SH-SY5Y (cell line): ENCODE data around the gene ID3.

Experiments
- GATA2 ChIP-seq: IDR thresholded peaks from 2 replicates; pipeline ENCODE4 v1.6.1; 2011; ENCODE audit warnings: mild to moderate bottlenecking, low read depth, low read length
- GATA3 ChIP-seq: IDR thresholded peaks from 2 replicates; pipeline ENCODE4 v1.6.1; 2011; ENCODE audit warnings: low read depth, mild to moderate bottlenecking, low read length, moderate library complexity

The ID3 gene

DNA sequence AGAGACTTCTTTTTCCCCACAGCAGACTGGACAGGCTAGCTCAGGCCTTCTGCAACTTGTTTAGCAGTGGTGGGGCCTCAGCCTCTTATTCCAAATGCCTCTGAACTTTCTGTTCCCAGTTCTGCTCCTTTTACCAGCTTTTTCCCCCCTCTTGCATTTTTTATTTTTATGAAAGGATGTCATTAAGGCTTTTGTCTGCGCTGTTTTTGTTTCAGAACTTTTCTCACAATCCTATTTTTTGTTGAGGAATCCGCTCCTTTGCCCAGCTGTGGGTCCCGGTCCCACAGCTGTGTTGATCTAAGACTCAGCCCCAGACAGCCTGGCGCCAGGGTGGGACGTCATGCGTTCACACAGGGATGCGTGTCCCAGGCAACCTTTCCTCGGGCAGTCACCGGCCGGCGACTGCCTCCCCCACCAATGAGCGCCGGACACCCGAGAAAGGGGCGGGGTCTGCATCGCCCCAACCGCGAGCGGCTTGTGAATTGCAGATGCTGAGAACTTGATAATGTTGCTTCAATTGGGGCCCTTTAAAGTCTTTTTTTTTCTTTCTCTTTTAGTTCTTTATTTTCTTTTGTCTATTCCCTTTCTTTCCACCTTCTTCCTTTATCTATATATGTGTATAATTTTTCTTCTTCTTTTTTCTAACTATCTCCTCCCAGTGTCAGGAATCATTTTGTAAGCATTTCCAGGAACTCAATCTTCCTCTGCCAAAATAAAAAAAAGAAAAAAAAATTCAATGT, 3.0 kb upstream of the ID3 start:
- TF ChIP-seq GATA2 = peak; percentile 79
- no peak for TF ChIP-seq GATA3

DNA sequence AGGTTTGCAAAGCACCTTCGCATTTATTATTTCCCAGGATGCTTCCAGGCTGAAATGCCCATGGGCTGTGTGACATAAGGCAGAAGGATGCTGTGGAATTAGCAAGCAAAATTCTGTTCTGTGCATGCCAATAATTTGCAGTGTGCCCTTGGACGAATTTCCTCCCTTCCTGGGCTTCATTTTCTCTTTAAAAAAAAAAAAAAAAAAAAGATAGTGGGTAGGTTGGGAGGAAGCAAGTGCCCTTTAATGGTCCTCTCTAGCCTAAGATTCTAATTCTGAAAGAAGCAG, 2.5 kb upstream of the ID3 start:
- TF ChIP-seq GATA3 (no peak), GATA2 (no peak)

DNA sequence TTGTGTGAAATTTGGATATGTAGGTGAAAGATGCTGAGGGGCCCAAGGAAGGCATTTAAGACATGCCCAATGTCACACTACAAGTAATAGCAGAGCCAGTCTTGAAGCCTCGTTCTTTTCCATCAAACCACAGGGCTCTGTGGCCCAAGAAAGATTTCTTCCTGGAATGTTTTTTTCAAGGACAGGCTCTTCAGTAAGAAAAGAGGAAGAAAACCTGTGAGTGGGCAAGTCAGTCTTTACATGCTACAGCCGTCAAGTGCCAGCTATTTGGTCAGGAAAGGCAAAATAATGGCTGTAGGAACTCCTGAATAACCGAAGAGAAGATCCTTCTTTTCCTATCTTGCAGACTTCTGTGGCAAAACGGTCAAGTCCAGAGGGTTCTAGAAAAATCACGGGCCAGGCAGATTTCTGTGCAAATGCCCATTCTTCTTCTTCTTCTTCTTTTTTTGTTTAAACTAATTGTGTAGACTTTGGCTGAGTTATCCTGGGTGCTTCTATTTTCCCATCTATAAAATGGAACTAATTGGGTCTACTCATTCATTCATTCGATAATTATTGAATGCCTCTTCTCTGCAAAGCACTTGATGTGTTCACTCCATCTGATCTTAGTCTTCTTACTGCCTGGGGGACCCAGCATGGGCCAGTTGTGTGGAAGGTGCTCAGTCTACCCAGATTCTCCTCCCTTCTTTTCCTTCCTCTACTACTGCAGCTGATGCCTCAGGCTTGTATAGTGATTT, 1.9 kb upstream of the ID3 start:
- TF ChIP-seq GATA2 (no peak), GATA3 (no peak)

GRCh38 chr1:23559985-23560741, 862 bp upstream of the ID3 start:
- TF ChIP-seq GATA2 (no peak), GATA3 (no peak)

GRCh38 chr1:23558872-23559135, 497 bp downstream of the ID3 start:
- TF ChIP-seq GATA2 (no peak), GATA3 (no peak)

DNA sequence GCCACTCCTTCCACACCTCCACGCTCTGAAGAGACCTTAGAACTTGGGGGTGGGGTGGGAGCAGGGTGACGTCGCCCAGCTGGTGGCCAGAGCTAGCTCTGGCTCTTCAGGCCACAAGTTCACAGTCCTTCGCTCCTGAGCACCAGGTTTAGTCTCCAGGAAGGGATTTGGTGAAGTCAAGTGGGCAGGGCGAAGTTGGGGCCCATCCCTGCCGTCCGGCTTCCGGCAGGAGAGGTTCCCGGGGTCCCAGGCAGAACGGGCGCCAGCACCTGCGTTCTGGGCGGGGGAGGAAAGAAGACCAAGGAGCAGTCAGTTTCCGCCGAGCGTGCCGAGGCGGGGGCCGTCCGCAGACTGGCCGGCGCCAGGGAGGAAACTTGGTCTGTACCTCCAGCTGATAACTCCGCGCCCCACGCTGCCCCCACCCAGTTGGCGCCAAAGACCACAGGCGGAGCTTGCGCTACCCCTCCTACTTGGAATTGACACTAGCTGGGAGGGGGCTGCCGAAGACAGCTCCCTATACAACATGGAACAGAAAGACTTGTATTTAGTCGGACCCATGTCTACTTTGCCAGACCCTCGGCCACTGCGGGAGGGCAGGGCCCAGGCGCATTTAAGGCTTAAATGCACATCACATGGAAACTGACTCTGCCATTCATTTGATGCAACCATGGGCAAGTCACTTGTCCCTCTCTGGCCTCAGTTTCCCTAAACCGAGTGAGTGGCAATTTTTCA, 995 bp downstream of the ID3 start:
- TF ChIP-seq GATA2 = no peak

DNA sequence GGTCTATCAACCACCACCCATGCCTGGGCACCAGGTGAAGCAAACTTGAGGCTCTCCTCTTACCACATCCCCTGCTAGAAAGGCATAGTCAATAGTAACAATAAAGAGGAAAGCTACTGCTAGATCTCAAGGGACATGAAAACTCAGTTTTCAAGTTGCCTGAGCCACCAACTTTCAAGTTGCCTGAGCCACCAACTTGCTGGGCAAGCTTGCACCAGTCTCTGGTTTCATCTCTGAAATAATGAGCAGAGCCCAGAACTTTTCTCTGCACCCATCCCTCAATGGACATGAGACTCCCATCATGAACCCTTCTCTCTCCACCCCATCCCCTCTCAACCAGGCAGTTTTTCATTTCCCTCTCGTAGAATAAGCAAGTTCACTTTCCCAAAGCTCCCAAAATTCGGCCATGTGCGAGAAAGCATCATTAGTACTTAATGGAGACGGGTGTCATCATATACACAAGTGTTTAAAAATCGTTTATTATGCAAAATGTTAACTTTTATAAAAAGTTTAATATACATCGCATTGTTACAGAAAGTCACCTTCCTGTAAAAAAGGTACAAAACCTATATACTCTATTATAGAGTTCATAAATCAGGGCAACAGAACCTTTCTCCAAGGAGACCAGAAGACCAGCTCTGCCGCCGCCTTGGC, 1.7 kb downstream of the ID3 start:
- TF ChIP-seq GATA2 (no peak), GATA3 (no peak)

DNA sequence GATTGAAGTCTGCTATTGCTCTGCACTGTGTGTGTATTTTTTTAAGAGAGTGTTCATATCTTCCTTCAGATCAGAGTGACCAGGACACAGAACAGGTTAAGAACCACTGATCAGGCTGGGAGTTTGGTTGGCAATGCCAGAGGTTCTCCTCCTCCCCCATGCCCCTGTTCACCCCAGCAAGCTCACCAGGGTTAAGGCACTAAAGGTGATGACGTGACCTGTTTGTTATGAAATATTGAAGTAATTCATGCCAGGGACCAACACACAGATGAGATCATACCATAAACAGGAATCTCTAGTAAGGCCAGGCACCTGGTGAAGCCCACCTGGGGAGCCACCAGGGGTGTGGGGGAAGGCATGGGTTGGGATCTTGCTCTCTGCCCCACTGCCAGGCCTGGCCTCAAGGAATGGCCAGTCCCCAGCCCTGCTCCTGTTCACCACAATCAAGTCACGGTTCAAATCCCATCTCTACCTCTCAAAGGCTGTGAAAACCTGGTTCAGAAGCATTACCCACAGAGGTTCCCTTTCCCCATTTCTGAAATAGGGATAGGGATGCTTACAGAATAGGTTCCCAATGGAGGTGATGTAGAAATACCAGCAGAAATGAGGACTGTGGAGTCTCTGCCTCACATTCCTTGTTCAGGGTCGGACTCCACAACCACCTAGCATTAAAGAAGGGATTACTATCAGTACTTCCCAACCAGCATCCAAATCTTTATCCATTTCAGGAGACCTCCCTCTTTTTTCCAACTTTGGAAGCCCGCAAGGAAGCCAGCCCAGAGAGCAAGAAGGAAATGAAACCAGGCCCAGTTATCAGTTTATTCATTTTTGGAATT, 2.4 kb downstream of the ID3 start:
- TF ChIP-seq GATA3 (no peak), GATA2 (peak; percentile 47; the same call in 1 of the 2 replicates)

DNA sequence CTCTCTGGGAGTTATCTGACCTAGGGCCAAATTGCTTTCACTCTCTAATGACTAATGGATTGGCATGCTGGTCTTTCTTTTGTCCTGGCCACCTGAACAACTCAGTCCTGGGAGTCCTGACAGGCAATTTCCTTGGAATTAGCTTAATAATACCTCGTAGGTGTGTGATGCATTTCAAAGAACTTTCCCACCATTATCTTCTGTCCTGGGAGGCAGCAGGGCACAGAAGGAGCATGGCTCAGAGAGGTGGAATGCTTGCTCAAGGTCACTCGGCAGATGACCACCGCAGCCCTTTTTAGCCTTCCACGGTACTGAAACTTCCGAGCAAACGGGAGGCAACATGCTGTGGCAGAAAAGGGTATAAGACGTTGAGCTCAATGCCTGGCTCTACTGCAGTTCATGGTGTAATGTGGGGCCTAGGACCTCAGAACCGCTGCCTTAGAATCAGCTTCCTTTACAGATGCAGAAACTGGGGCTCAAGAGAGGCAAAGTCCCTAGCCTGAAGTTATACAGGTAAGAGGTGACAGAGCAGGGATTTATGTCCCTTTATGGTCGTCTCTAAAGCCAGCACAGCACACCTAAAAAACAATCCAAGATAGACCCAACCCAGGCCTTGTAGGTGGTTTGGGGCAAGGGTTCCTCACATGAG, 3.2 kb downstream of the ID3 start:
- TF ChIP-seq GATA3 (no peak), GATA2 (no peak)

DNA sequence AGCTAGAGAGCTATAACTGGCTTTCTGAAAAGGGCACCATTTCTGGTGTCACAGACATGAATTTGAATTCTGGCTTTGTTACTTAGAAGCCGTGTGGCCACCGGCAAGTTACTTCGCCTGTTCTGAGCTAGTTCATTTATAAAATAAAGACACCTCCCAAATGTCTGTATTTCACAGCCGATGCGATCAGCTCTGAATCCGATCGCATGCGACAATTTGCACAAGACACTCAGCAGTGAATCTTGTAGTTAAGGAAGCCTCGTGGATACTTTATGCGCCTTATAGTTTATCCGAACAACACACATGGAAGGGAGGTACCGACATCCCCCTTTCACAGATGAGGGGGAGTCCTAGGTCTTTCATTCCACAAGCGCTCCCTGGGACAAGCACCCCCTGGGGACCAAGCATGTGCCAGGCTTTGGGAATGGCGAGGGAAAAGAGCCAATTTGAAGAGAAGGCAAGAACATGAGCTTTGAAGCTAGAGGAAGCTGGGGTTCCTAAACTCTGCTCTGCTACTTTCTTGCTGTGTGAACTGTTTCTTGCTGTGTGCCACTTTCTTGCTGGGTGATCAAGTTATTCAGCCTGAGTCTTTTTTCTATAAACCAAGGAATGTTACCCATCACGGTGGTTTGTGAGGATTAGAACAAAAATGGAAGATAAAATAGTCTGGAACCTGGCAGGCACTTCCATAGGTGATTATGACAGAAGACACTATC, 3.9 kb downstream of the ID3 start:
- TF ChIP-seq GATA2 (no peak), GATA3 (no peak)

- TF ChIP-seq GATA2 (no peak), GATA3 (no peak)
Observed at GRCh38 chr1:23554481-23555269, 4.6 kb downstream of the ID3 start.
